HG02759 (cell line): ENCODE results near the gene CEP83.
A peak's percentile ranks its signal among the peaks of the same experiment; 100 is the strongest.

Experiments
- ATAC-seq: cut with Tn5 transposase; IDR thresholded peaks from one replicate; pipeline ENCODE4 v1.9.1; 2021; ENCODE audit warnings: mild to moderate bottlenecking, moderate library complexity; ENCODE audit not compliant: unreplicated experiment

CEP83 gene

GRCh38 chr12:94273272-94273671 is 186.4 kb downstream of the CEP83 start:
- ATAC-seq = no peak

- no peak for ATAC-seq
Observed at GRCh38 chr12:94272280-94272679, 187.4 kb downstream of the CEP83 start.

- no peak for ATAC-seq
Observed at GRCh38 chr12:94271351-94271750, 188.3 kb downstream of the CEP83 start.

GRCh38 chr12:94269316-94269999 is 190.2 kb downstream of the CEP83 start:
- no peak for ATAC-seq

GRCh38 chr12:94267921-94268471 is 191.7 kb downstream of the CEP83 start:
- ATAC-seq = no peak

- ATAC-seq = no peak
Observed at GRCh38 chr12:94267537-94267872, 192.2 kb downstream of the CEP83 start.

GRCh38 chr12:94266796-94267536 is 192.7 kb downstream of the CEP83 start:
- no peak for ATAC-seq

GRCh38 chr12:94265966-94266745 is 193.5 kb downstream of the CEP83 start:
- ATAC-seq = no peak

GRCh38 chr12:94265539-94265938 is 194.1 kb downstream of the CEP83 start:
- no peak for ATAC-seq

GRCh38 chr12:94264736-94265485 is 194.8 kb downstream of the CEP83 start:
- ATAC-seq = no peak

- no peak for ATAC-seq
Observed at GRCh38 chr12:94263905-94264561, 195.6 kb downstream of the CEP83 start.

GRCh38 chr12:94263011-94263811 is 196.5 kb downstream of the CEP83 start:
- ATAC-seq = peak; percentile 53

- peak; percentile 63 for ATAC-seq
Observed at GRCh38 chr12:94262228-94263010, 197.2 kb downstream of the CEP83 start.

GRCh38 chr12:94261786-94262185 is 197.9 kb downstream of the CEP83 start:
- ATAC-seq = no peak

- ATAC-seq = no peak
Observed at GRCh38 chr12:94261119-94261518, 198.5 kb downstream of the CEP83 start.

- ATAC-seq = no peak
Observed at GRCh38 chr12:94260717-94261116, 198.9 kb downstream of the CEP83 start.

GRCh38 chr12:94260017-94260416 is 199.7 kb downstream of the CEP83 start:
- no peak for ATAC-seq

GRCh38 chr12:94258593-94258992 is 201.1 kb downstream of the CEP83 start:
- peak; percentile 38 for ATAC-seq
